WTC11 (cell line): ENCODE measurements around the gene CIAPIN1. TPM values are rescaled to one million over a fixed set of nuclear protein-coding genes. Genes with fewer than 3 reads are reported as not detected.

ENCODE experiments used
- ATAC-seq: fragments of 200-7000 bp; cut with Tn5 transposase; 2 replicates; pipeline ENCODE4 v1.10.0; 2021; ENCODE audit warnings: mild to moderate bottlenecking, moderate library complexity
- CTCF ChIA-PET: fragments of 300-600 bp; sonication (Branson Sonifier 250); formaldehyde crosslinking; loops from one replicate; lab custom pipeline; 2021; ENCODE audit warnings: antibody characterized with exemption; lab: Charles Lee
- POLR2A ChIA-PET: fragments of 350-600 bp; sonication (Branson Sonifier 250); formaldehyde crosslinking; loops from one replicate; lab custom pipeline; 2021; ENCODE audit warnings: antibody characterized with exemption; lab: Charles Lee
- DNase-seq: peaks from one replicate; pipeline ENCODE4 v3.0.0; 2021; ENCODE audit warnings: low spot score
- H3K27ac Mint-ChIP-seq: 2 replicates; pipeline ENCODE4 v1.8.0; 2021; ENCODE audit warnings: mixed read lengths
- H3K27me3 Mint-ChIP-seq: 2 replicates; pipeline ENCODE4 v1.8.0; 2021; ENCODE audit warnings: low read depth, mild to moderate bottlenecking, moderate library complexity, mixed read lengths
- H3K36me3 Mint-ChIP-seq: 2 replicates; pipeline ENCODE4 v1.8.0; 2021; ENCODE audit warnings: mixed read lengths
- H3K4me1 Mint-ChIP-seq: 2 replicates; pipeline ENCODE4 v1.8.0; 2022; ENCODE audit warnings: mixed read lengths
- H3K4me3 Mint-ChIP-seq: 2 replicates; pipeline ENCODE4 v1.8.0; 2021; ENCODE audit warnings: mild to moderate bottlenecking, moderate library complexity, mixed read lengths
- H3K9me3 Mint-ChIP-seq: 2 replicates; pipeline ENCODE4 v1.8.0; 2021; ENCODE audit warnings: mixed read lengths
- ATF1 ChIP-seq: sonication (generic); formaldehyde crosslinking; IDR thresholded peaks from 2 replicates; pipeline ENCODE4 v1.8.1; 2023; ENCODE audit warnings: mild to moderate bottlenecking, moderate library complexity, missing genetic modification reagents
- ATF3 ChIP-seq: sonication (generic); formaldehyde crosslinking; conservative IDR thresholded peaks from 2 replicates; pipeline ENCODE4 v1.8.1; 2022; ENCODE audit warnings: mild to moderate bottlenecking, missing genetic modification reagents
- CTCF ChIP-seq: fragments of 200-600 bp; IDR thresholded peaks from 2 replicates; pipeline ENCODE4 v1.8.0; 2022; ENCODE audit warnings: antibody characterized with exemption
- EMX1 ChIP-seq: fragments of 250-450 bp; sonication (Bioruptor Pico); IDR thresholded peaks from 2 replicates; pipeline ENCODE4 v1.8.0; 2021; ENCODE audit warnings: mild to moderate bottlenecking
- FOXJ3 ChIP-seq: sonication (generic); formaldehyde crosslinking; IDR thresholded peaks from 2 replicates; pipeline ENCODE4 v1.9.0; 2021; ENCODE audit warnings: missing genetic modification reagents, mild to moderate bottlenecking, borderline replicate concordance
- FOXK1 ChIP-seq: sonication (generic); formaldehyde crosslinking; IDR thresholded peaks from 2 replicates; pipeline ENCODE4 v1.8.0; 2022; ENCODE audit warnings: mild to moderate bottlenecking, moderate library complexity, missing genetic modification reagents
- GABPB1 ChIP-seq: sonication (generic); formaldehyde crosslinking; IDR thresholded peaks from 2 replicates; pipeline ENCODE4 v1.8.1; 2023; ENCODE audit warnings: mild to moderate bottlenecking, missing genetic modification reagents
- HMGA2 ChIP-seq: fragments of 250-450 bp; sonication (Bioruptor Pico); IDR thresholded peaks from 2 replicates; pipeline ENCODE4 v1.4.0; 2021; ENCODE audit warnings: mild to moderate bottlenecking, moderate library complexity
- HMGXB4 ChIP-seq: sonication (generic); formaldehyde crosslinking; IDR thresholded peaks from 2 replicates; pipeline ENCODE4 v1.8.1; 2023; ENCODE audit warnings: mild to moderate bottlenecking, moderate library complexity, missing genetic modification reagents
- IRF1 ChIP-seq: sonication (generic); formaldehyde crosslinking; IDR thresholded peaks from 2 replicates; pipeline ENCODE4 v1.8.0; 2023; ENCODE audit warnings: missing genetic modification reagents
- NFATC4 ChIP-seq: fragments of 250-450 bp; sonication (Bioruptor Pico); IDR thresholded peaks from 2 replicates; pipeline ENCODE4 v1.9.0; 2021; ENCODE audit warnings: mild to moderate bottlenecking
- PRRX2 ChIP-seq: fragments of 250-450 bp; sonication (Bioruptor Pico); IDR thresholded peaks from 2 replicates; pipeline ENCODE4 v1.8.0; 2021; ENCODE audit warnings: mild to moderate bottlenecking
- RORB ChIP-seq: fragments of 250-450 bp; sonication (Bioruptor Pico); IDR thresholded peaks from 2 replicates; pipeline ENCODE4 v1.9.0; 2021; ENCODE audit warnings: mild to moderate bottlenecking
- SMAD4 ChIP-seq: sonication (generic); formaldehyde crosslinking; IDR thresholded peaks from 2 replicates; pipeline ENCODE4 v1.8.0; 2022; ENCODE audit warnings: mild to moderate bottlenecking, missing genetic modification reagents
- TEAD1 ChIP-seq: sonication (generic); formaldehyde crosslinking; IDR thresholded peaks from 2 replicates; pipeline ENCODE4 v1.8.0; 2022; ENCODE audit warnings: mild to moderate bottlenecking, missing genetic modification reagents
- ZBTB43 ChIP-seq: sonication (generic); formaldehyde crosslinking; IDR thresholded peaks from 2 replicates; pipeline ENCODE4 v1.8.1; 2023; ENCODE audit warnings: mild to moderate bottlenecking, missing genetic modification reagents
- ZNF121 ChIP-seq: sonication (generic); formaldehyde crosslinking; IDR thresholded peaks from 2 replicates; pipeline ENCODE4 v1.8.0; 2023; ENCODE audit warnings: missing genetic modification reagents
- ZNF232 ChIP-seq: sonication (generic); formaldehyde crosslinking; IDR thresholded peaks from 2 replicates; pipeline ENCODE4 v1.8.0; 2022; ENCODE audit warnings: mild to moderate bottlenecking, missing genetic modification reagents
- ZNF396 ChIP-seq: fragments of 250-450 bp; sonication (Bioruptor Pico); IDR thresholded peaks from 2 replicates; pipeline ENCODE4 v1.8.0; 2021; ENCODE audit warnings: mild to moderate bottlenecking, moderate library complexity, borderline replicate concordance
- ZNF423 ChIP-seq: fragments of 250-450 bp; sonication (Bioruptor Pico); IDR thresholded peaks from 2 replicates; pipeline ENCODE4 v2.1.2; 2022; ENCODE audit warnings: mild to moderate bottlenecking, moderate library complexity
- ZNF425 ChIP-seq: fragments of 250-450 bp; sonication (Bioruptor Pico); conservative IDR thresholded peaks from 2 replicates; pipeline ENCODE4 v1.9.0; 2021; ENCODE audit warnings: mild to moderate bottlenecking
- ZNF532 ChIP-seq: fragments of 250-450 bp; sonication (Bioruptor Pico); IDR thresholded peaks from 2 replicates; pipeline ENCODE4 v1.9.0; 2021; ENCODE audit warnings: mild to moderate bottlenecking, borderline replicate concordance
- total RNA-seq: library from RNA; stranded (reverse); gene quantifications from 3 replicates; pipeline ENCODE4 v1.2.3, GENCODE V29; 2021

The CIAPIN1 gene
- total RNA-seq, 1 experiment from 2014 or later = 87.9 TPM

- TF ChIP-seq ZNF532 (CRISPR knock-in tag) (no peak), HMGA2 (CRISPR knock-in tag) (no peak), ZNF396 (no peak)
These were observed 13.2 kb downstream of the CIAPIN1 start (continued) for GRCh38 chr16:57434003-57434402.

GRCh38 chr16:57432989-57433388 lies 14.2 kb downstream of the CIAPIN1 start:
- POLR2A ChIA-PET = interaction anchor here (0.6 kb wide), 1 partner anchor 189 kb away, joined by 4 read pairs; no protein-coding TSS in a partner anchor
- CTCF ChIA-PET = no interaction called here
- TF ChIP-seq ZNF425 (CRISPR knock-in tag) (no peak), RORB (CRISPR knock-in tag) (no peak), NFATC4 (CRISPR knock-in tag) (no peak), CTCF (no peak), TEAD1 (CRISPR knock-in tag) (no peak), EMX1 (CRISPR knock-in tag) (no peak), ATF1 (CRISPR knock-in tag) (no peak), FOXK1 (CRISPR knock-in tag) (no peak), ZNF121 (CRISPR knock-in tag) (no peak), FOXJ3 (CRISPR knock-in tag) (no peak), ZBTB43 (CRISPR knock-in tag) (no peak), GABPB1 (CRISPR knock-in tag) (no peak), ATF3 (CRISPR knock-in tag) (no peak), PRRX2 (CRISPR knock-in tag) (no peak), IRF1 (CRISPR knock-in tag) (no peak), SMAD4 (CRISPR knock-in tag) (no peak), ZNF232 (CRISPR knock-in tag) (no peak), HMGXB4 (CRISPR knock-in tag) (no peak), ZNF423 (no peak)
- DNase-seq (no peak), ATAC-seq (no peak)
- H3K27me3 Mint-ChIP-seq = no peaks in the 10 kb centered on the region
- H3K9me3 Mint-ChIP-seq = no peaks in the 10 kb centered on the region
- peaks cover 75% of the 10 kb centered on the region for H3K36me3 Mint-ChIP-seq
- no peak overlapping the region for H3K4me3 Mint-ChIP-seq
- no peaks in the 10 kb centered on the region for H3K4me1 Mint-ChIP-seq
- H3K27ac Mint-ChIP-seq = no peak overlapping the region
